ENCODE measurements around the gene SH2D3A. TPM values are rescaled to one million over a fixed set of nuclear protein-coding genes. Genes with fewer than 3 reads are reported as not detected.

SH2D3A gene
- total and polyA plus RNA-seq, 5 donors from 2014 or later: 19.5 to 46.2 (median 23.6) TPM

- Histone ChIP-seq H3K27ac (ENCODE audit: insufficient read depth, low read length, poor library complexity, severe bottlenecking) (no peak overlapping the region), H3K4me3 (ENCODE audit: low read depth, low read length) (no peak overlapping the region), H3K36me3 (ENCODE audit: control insufficient read depth, insufficient read depth, low read length) (no peaks in the 10 kb centered on the region), H3K4me1 (ENCODE audit: control insufficient read depth, insufficient read depth, low read length, poor library complexity, severe bottlenecking) (no peaks in the 10 kb centered on the region), H3K9me3 (ENCODE audit: control insufficient read depth in 2 of 2, low read length in 2 of 2) (no peaks in the 10 kb centered on the region), H3K27me3 (ENCODE audit: control insufficient read depth, insufficient read depth, low read length) (no peaks in the 10 kb centered on the region)
- ATAC-seq (ENCODE audit: low read depth in 2 of 2) (no peak), DNase-seq (peak in 1 of 3 donors; percentile 22)
- Mint-ChIP-seq H3K36me3 (no peaks in the 10 kb centered on the region), H3K27ac (peak overlapping the region in 2 of 3 donors; percentile 62 to 73), H3K9me3 (peaks cover 0 to 2% (median 0%) of the 10 kb centered on the region in 7 donors), H3K27me3 (peaks cover 10% of the 10 kb centered on the region), H3K4me1 (peaks cover 0 to 5% (median 2%) of the 10 kb centered on the region in 4 donors), H3K4me3 (peak overlapping the region in 1 of 4 donors; percentile 55)
Measured at GRCh38 chr19:6717036-6717435, 50.2 kb downstream of the SH2D3A start.

GRCh38 chr19:6716610-6716970 lies 50.6 kb downstream of the SH2D3A start:
- Histone ChIP-seq H3K27ac (ENCODE audit: insufficient read depth, low read length, poor library complexity, severe bottlenecking) (no peak overlapping the region), H3K36me3 (ENCODE audit: control insufficient read depth, insufficient read depth, low read length) (no peaks in the 10 kb centered on the region), H3K4me1 (ENCODE audit: control insufficient read depth, insufficient read depth, low read length, poor library complexity, severe bottlenecking) (no peaks in the 10 kb centered on the region), H3K9me3 (ENCODE audit: control insufficient read depth in 2 of 2, low read length in 2 of 2) (no peaks in the 10 kb centered on the region), H3K27me3 (ENCODE audit: control insufficient read depth, insufficient read depth, low read length) (no peaks in the 10 kb centered on the region), H3K4me3 (ENCODE audit: low read depth, low read length) (no peak overlapping the region)
- no peaks in the 10 kb centered on the region for H3K36me3 Mint-ChIP-seq
- peak overlapping the region in 2 of 3 donors; percentile 62 to 73 for H3K27ac Mint-ChIP-seq
- peaks cover 0 to 2% (median 0%) of the 10 kb centered on the region in 7 donors for H3K9me3 Mint-ChIP-seq
- H3K4me3 Mint-ChIP-seq: no peak overlapping the region
- peaks cover 0 to 4% (median 2%) of the 10 kb centered on the region in 4 donors for H3K4me1 Mint-ChIP-seq
- peaks cover 7% of the 10 kb centered on the region for H3K27me3 Mint-ChIP-seq
- DNase-seq: no peak
- ATAC-seq (ENCODE audit: low read depth in 2 of 2): no peak

- Mint-ChIP-seq H3K4me1 (peaks cover 0 to 18% (median 7%) of the 10 kb centered on the region in 4 donors), H3K27ac (no peak overlapping the region), H3K4me3 (no peak overlapping the region), H3K9me3 (peaks cover 0 to 2% (median 0%) of the 10 kb centered on the region in 7 donors), H3K36me3 (no peaks in the 10 kb centered on the region), H3K27me3 (peaks cover 22% of the 10 kb centered on the region)
- Histone ChIP-seq H3K27me3 (ENCODE audit: control insufficient read depth, insufficient read depth, low read length) (peaks cover 4% of the 10 kb centered on the region), H3K36me3 (ENCODE audit: control insufficient read depth, insufficient read depth, low read length) (no peaks in the 10 kb centered on the region), H3K4me3 (ENCODE audit: low read depth, low read length) (no peak overlapping the region), H3K4me1 (ENCODE audit: control insufficient read depth, insufficient read depth, low read length, poor library complexity, severe bottlenecking) (peaks cover 6% of the 10 kb centered on the region), H3K27ac (ENCODE audit: insufficient read depth, low read length, poor library complexity, severe bottlenecking) (no peak overlapping the region), H3K9me3 (ENCODE audit: control insufficient read depth in 2 of 2, low read length in 2 of 2) (no peaks in the 10 kb centered on the region)
- DNase-seq: no peak
- no peak for ATAC-seq (ENCODE audit: low read depth in 2 of 2)
Measured at GRCh38 chr19:6714749-6715555, 52.3 kb downstream of the SH2D3A start.

GRCh38 chr19:6713773-6714692 lies 53.2 kb downstream of the SH2D3A start:
- H3K4me3 Mint-ChIP-seq: no peak overlapping the region
- Histone ChIP-seq H3K9me3 (ENCODE audit: control insufficient read depth in 2 of 2, low read length in 2 of 2) (no peaks in the 10 kb centered on the region), H3K4me1 (ENCODE audit: control insufficient read depth, insufficient read depth, low read length, poor library complexity, severe bottlenecking) (peaks cover 6% of the 10 kb centered on the region), H3K36me3 (ENCODE audit: control insufficient read depth, insufficient read depth, low read length) (no peaks in the 10 kb centered on the region), H3K27ac (ENCODE audit: insufficient read depth, low read length, poor library complexity, severe bottlenecking) (no peak overlapping the region), H3K4me3 (ENCODE audit: low read depth, low read length) (no peak overlapping the region), H3K27me3 (ENCODE audit: control insufficient read depth, insufficient read depth, low read length) (peaks cover 5% of the 10 kb centered on the region)
- no peaks in the 10 kb centered on the region for H3K36me3 Mint-ChIP-seq
- H3K4me1 Mint-ChIP-seq: peaks cover 0 to 24% (median 7%) of the 10 kb centered on the region in 4 donors
- DNase-seq (no peak), ATAC-seq (ENCODE audit: low read depth in 2 of 2) (no peak)
- peaks cover 31% of the 10 kb centered on the region for H3K27me3 Mint-ChIP-seq
- H3K27ac Mint-ChIP-seq: no peak overlapping the region
- peaks cover 0 to 3% (median 0%) of the 10 kb centered on the region in 7 donors for H3K9me3 Mint-ChIP-seq

- no peak for ATAC-seq (ENCODE audit: low read depth in 2 of 2)
- Mint-ChIP-seq H3K27ac (no peak overlapping the region), H3K4me3 (no peak overlapping the region), H3K9me3 (peaks cover 0 to 5% (median 0%) of the 10 kb centered on the region in 7 donors), H3K27me3 (peaks cover 41% of the 10 kb centered on the region), H3K4me1 (peaks cover 0 to 24% (median 7%) of the 10 kb centered on the region in 4 donors), H3K36me3 (no peaks in the 10 kb centered on the region)
- no peak for DNase-seq
- H3K4me1 ChIP-seq (ENCODE audit: control insufficient read depth, insufficient read depth, low read length, poor library complexity, severe bottlenecking): peaks cover 6% of the 10 kb centered on the region
- H3K27ac ChIP-seq (ENCODE audit: insufficient read depth, low read length, poor library complexity, severe bottlenecking): no peak overlapping the region
- no peak overlapping the region for H3K4me3 ChIP-seq (ENCODE audit: low read depth, low read length)
- no peaks in the 10 kb centered on the region for H3K9me3 ChIP-seq (ENCODE audit: control insufficient read depth in 2 of 2, low read length in 2 of 2)
- H3K36me3 ChIP-seq (ENCODE audit: control insufficient read depth, insufficient read depth, low read length): no peaks in the 10 kb centered on the region
- H3K27me3 ChIP-seq (ENCODE audit: control insufficient read depth, insufficient read depth, low read length): peaks cover 5% of the 10 kb centered on the region
Measured at GRCh38 chr19:6712692-6713670, 54.3 kb downstream of the SH2D3A start.

GRCh38 chr19:6712231-6712630 lies 55.0 kb downstream of the SH2D3A start:
- Histone ChIP-seq H3K4me1 (ENCODE audit: control insufficient read depth, insufficient read depth, low read length, poor library complexity, severe bottlenecking) (peaks cover 6% of the 10 kb centered on the region), H3K4me3 (ENCODE audit: low read depth, low read length) (no peak overlapping the region), H3K27ac (ENCODE audit: insufficient read depth, low read length, poor library complexity, severe bottlenecking) (no peak overlapping the region), H3K27me3 (ENCODE audit: control insufficient read depth, insufficient read depth, low read length) (peaks cover 5% of the 10 kb centered on the region), H3K36me3 (ENCODE audit: control insufficient read depth, insufficient read depth, low read length) (no peaks in the 10 kb centered on the region), H3K9me3 (ENCODE audit: control insufficient read depth in 2 of 2, low read length in 2 of 2) (no peaks in the 10 kb centered on the region)
- ATAC-seq (ENCODE audit: low read depth in 2 of 2) (no peak), DNase-seq (no peak)
- Mint-ChIP-seq H3K27ac (no peak overlapping the region), H3K4me1 (peaks cover 0 to 21% (median 5%) of the 10 kb centered on the region in 4 donors), H3K36me3 (no peaks in the 10 kb centered on the region), H3K4me3 (no peak overlapping the region), H3K9me3 (peaks cover 0 to 5% (median 0%) of the 10 kb centered on the region in 7 donors), H3K27me3 (peaks cover 47% of the 10 kb centered on the region)

- H3K27ac ChIP-seq (ENCODE audit: insufficient read depth, low read length, poor library complexity, severe bottlenecking): no peak overlapping the region
- no peaks in the 10 kb centered on the region for H3K9me3 ChIP-seq (ENCODE audit: control insufficient read depth in 2 of 2, low read length in 2 of 2)
- Mint-ChIP-seq H3K4me3 (no peak overlapping the region), H3K27me3 (peaks cover 45% of the 10 kb centered on the region), H3K27ac (no peak overlapping the region), H3K4me1 (peaks cover 0 to 21% (median 5%) of the 10 kb centered on the region in 4 donors), H3K36me3 (no peaks in the 10 kb centered on the region), H3K9me3 (peaks cover 0 to 5% (median 0%) of the 10 kb centered on the region in 7 donors)
- DNase-seq (no peak), ATAC-seq (ENCODE audit: low read depth in 2 of 2) (no peak)
- peaks cover 6% of the 10 kb centered on the region for H3K4me1 ChIP-seq (ENCODE audit: control insufficient read depth, insufficient read depth, low read length, poor library complexity, severe bottlenecking)
- H3K36me3 ChIP-seq (ENCODE audit: control insufficient read depth, insufficient read depth, low read length): no peaks in the 10 kb centered on the region
- no peak overlapping the region for H3K4me3 ChIP-seq (ENCODE audit: low read depth, low read length)
- H3K27me3 ChIP-seq (ENCODE audit: control insufficient read depth, insufficient read depth, low read length): peaks cover 5% of the 10 kb centered on the region
Measured at GRCh38 chr19:6711605-6712004, 55.6 kb downstream of the SH2D3A start.
